GM12874 (cell line): ENCODE results near the gene SEPTIN10.

Experiments
- CTCF ChIP-seq: IDR thresholded peaks from 2 replicates; pipeline ENCODE4 v1.5.1; 2011; ENCODE audit warnings: low read depth, mild to moderate bottlenecking, control low read depth, low read length, moderate library complexity; ENCODE audit not compliant: insufficient read depth

Gene SEPTIN10

DNA sequence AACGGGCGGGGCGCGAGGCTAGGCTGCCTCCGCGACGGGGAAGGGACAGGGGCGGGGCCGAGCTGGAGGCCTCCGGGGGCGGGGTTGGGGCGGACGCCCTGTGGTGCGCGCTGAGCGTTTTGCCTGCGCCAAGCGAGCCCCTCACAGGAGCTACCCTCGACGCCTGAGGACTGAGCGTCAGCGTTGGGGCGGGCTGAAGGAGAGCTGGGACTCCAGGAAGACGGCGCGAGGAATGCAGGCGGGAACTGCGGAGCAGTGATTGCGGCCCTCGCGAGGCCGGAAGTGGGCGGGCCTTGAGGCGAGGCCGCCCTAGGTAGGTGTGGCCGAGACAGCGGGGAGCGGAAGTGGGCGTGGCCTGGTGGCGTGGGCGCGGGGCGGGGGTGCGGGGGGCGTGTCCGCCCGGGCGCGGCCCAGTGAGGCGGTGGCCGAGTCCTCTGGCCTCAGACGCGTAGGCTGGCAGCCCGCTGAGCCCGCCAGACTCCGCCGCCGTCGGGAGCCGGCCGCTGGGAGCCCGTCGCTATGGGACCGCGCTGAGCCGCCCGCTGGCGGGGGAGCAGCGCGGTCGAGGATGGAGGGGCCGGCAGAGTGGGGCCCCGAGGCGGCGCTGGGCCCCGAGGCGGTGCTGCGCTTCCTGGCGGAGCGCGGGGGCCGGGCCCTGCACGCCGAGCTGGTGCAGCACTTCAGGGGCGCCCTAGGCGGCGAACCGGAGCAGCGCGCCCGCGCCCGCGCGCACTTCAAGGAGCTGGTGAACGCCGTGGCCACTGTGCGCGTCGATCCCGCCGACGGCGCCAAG lies at the start of gene SEPTIN10, which contains the start of gene SOWAHC:
TSS of gene SEPTIN10 (minus strand) at position 45 of the 793 bp plus-strand sequence. CDS start 139 bp downstream, outside the sequence.
TSS of gene SOWAHC (plus strand) at position 443 of the 793 bp plus-strand sequence. CDS start at position 569, 126 bp downstream.
- TF ChIP-seq CTCF, result no peak

GRCh38 chr2:109662889-109663288 lies 49.1 kb upstream of the SEPTIN10 start:
- TF ChIP-seq CTCF, result no peak

GRCh38 chr2:109660046-109660860 lies 46.5 kb upstream of the SEPTIN10 start:
- no peak for TF ChIP-seq CTCF

GRCh38 chr2:109659396-109660045 lies 45.8 kb upstream of the SEPTIN10 start:
- TF ChIP-seq CTCF, result no peak

- no peak for TF ChIP-seq CTCF
These were observed 41.5 kb upstream of the SEPTIN10 start for GRCh38 chr2:109655287-109655686.

DNA sequence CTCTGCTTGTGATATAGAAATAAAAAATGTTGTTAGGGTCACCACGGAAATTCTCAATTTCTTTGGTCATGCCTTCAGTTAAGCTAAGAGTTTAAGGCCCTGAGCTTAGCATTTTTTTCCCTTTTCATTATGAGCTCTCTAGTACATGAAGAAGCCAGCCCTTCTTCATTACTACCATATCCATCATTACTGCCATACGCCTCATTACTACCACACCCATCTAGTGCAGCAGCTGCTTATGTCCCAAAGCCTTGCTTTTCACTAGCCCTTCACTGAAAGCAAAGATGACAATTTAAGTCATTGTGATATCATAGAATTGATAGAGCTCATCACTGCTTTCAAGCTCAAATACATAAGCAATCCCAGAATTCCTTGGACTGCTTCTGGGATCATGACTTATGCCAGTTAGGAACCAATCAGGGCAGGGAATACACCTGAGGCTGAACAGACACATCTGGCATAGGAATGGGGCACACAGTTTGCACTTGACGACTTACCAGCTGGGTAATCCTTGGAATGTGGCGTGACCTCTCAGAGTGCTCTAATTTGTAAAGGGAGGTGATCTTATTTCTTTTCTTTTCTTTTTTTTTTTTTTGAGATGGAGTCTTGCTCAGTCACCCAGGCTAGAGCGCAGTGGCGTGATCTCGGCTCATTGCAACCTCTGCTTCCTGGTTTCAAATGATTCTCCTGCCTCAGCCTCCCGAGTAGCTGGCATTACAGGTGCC lies 40.7 kb upstream of the SEPTIN10 start:
- TF ChIP-seq CTCF, result no peak
